ENCODE data around the gene SNORC.

The SNORC gene

DNA sequence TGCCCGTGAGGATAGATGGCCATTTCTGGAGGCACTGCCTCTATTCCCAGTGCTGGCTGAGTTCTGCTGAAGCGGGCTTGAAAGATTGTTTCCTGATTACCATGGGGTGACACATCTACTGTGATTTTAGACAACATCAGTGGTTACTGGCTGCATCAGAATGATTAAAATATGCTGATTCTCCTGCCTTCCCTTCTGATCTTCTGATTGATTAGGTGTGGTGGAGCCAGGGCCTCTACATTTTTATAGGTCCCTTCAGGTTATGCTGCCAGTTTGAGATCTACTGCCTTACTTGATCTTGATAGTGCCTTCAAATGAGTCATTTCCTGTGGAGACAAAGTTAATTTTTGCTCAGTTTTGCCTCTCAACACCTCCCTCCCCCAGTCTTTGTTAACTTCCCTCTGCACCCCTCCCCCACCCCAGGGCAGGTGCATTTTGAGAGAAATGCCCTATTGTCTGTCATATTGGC, 31.6 kb upstream of the SNORC start:
- no peak for DNase-seq (ENCODE audit: extremely low spot score)
- ChIA-PET POLR2A (no interaction called here), CTCF (no interaction called here)
- TF ChIP-seq SUZ12 (IDR thresholded peaks at IDR 0.05) = no peak
- TF ChIP-seq LEF1 (IDR thresholded peaks at IDR 0.05; ENCODE audit: borderline replicate concordance) = no peak
- no peak for TF ChIP-seq SP1 (IDR thresholded peaks at IDR 0.05)
- no peak for TF ChIP-seq CTBP1 (IDR thresholded peaks at IDR 0.05; ENCODE audit: borderline replicate concordance)
- TF ChIP-seq, protein P1, sequence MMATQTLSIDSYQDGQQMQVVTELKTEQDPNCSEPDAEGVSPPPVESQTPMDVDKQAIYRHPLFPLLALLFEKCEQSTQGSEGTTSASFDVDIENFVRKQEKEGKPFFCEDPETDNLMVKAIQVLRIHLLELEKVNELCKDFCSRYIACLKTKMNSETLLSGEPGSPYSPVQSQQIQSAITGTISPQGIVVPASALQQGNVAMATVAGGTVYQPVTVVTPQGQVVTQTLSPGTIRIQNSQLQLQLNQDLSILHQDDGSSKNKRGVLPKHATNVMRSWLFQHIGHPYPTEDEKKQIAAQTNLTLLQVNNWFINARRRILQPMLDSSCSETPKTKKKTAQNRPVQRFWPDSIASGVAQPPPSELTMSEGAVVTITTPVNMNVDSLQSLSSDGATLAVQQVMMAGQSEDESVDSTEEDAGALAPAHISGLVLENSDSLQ (IDR thresholded peaks at IDR 0.05) = no peak
- TF ChIP-seq FOXA1 (IDR thresholded peaks at IDR 0.05) = no peak
- no peak for TF ChIP-seq TARDBP (IDR thresholded peaks at IDR 0.05)
- TF ChIP-seq ARNT (IDR thresholded peaks at IDR 0.05) = no peak
- TF ChIP-seq FOXM1 (IDR thresholded peaks at IDR 0.05; ENCODE audit: borderline replicate concordance) = no peak

DNA sequence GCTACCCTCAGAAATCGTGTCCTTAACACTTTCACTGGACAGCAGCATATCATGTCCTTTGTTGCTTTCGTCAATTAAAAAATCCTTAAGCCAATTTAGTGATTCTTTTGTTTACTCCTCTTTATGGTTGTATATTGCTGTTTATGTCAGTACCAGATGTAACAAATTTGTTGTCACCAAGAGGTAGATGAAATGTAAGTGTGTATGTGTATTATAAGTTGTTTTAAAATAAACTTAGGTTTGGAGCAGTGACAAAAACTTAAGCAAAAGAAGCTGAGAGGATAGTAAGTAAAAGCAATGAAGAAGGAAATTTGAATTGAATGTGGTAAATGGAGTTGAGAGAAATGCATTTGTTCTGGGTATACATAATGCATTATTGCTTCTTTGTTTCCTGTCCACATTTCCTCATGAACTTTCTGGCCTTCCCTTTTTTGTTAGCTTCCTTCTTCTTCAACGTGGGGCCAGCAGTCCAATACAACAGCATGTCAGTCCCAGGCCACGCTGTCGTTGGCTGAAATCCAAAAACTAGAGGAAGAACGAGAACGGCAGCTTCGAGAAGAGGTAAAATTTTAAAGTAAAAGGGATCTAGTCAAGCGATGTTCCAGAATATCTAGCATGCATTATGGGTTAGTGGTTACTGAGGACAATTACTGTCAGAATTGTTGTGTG, 30.5 kb upstream of the SNORC start:
- ChIA-PET POLR2A (no interaction called here), CTCF (no interaction called here)
- no peak for TF ChIP-seq ELF4 (IDR thresholded peaks at IDR 0.05)
- TF ChIP-seq LEF1 (IDR thresholded peaks at IDR 0.05; ENCODE audit: borderline replicate concordance) = no peak
- TF ChIP-seq BHLHE40 (IDR thresholded peaks at IDR 0.05; ENCODE audit: borderline replicate concordance) = no peak
- no peak for TF ChIP-seq ARNT (IDR thresholded peaks at IDR 0.05)
- TF ChIP-seq FOXK2 (IDR thresholded peaks at IDR 0.05) = no peak
- no peak for TF ChIP-seq FOXA1 (IDR thresholded peaks at IDR 0.05)
- no peak for TF ChIP-seq SUZ12 (IDR thresholded peaks at IDR 0.05)
- TF ChIP-seq HDGF (IDR thresholded peaks at IDR 0.05; ENCODE audit: borderline replicate concordance) = no peak
- TF ChIP-seq FOXM1 (IDR thresholded peaks at IDR 0.05; ENCODE audit: borderline replicate concordance) = no peak
- no peak for TF ChIP-seq NFRKB (IDR thresholded peaks at IDR 0.05)
- no peak for TF ChIP-seq ZNF384 (IDR thresholded peaks at IDR 0.05)
- no peak for TF ChIP-seq L3MBTL2 (conservative IDR thresholded peaks at IDR 0.05)
- TF ChIP-seq CTBP1 (IDR thresholded peaks at IDR 0.05; ENCODE audit: borderline replicate concordance) = no peak
- no peak for TF ChIP-seq TARDBP (IDR thresholded peaks at IDR 0.05)
- no peak for DNase-seq (ENCODE audit: extremely low spot score)

DNA sequence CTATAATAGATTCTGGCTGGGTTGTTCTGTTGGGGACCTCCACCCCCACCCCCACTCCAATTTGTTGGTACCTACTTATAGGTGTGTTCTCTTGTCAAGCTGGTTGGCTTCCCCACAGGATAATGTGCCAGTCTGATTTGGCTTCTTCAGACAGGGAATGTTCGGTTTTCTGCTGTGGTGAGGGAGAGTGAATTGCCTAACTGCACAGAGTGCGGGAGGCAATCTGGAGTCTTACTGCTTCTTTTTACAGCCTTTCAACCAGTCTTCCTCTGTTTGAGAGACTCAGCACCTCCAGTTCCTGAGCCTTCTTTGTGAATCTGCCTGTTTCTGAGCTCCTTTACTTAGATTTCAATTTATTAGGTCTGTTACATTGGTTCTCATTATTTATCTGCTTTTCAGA, 27.4 kb upstream of the SNORC start:
- no peak for TF ChIP-seq ELF4 (IDR thresholded peaks at IDR 0.05)
- TF ChIP-seq, protein P1 (IDR thresholded peaks at IDR 0.05) = no peak
- no peak for TF ChIP-seq TARDBP (IDR thresholded peaks at IDR 0.05)
- TF ChIP-seq FOXK2 (IDR thresholded peaks at IDR 0.05) = no peak
- TF ChIP-seq FOXM1 (IDR thresholded peaks at IDR 0.05; ENCODE audit: borderline replicate concordance) = no peak
- TF ChIP-seq L3MBTL2 (conservative IDR thresholded peaks at IDR 0.05) = no peak
- no peak for TF ChIP-seq HDGF (IDR thresholded peaks at IDR 0.05; ENCODE audit: borderline replicate concordance)
- TF ChIP-seq NFRKB (IDR thresholded peaks at IDR 0.05) = no peak
- no peak for TF ChIP-seq ARNT (IDR thresholded peaks at IDR 0.05)
- no peak for TF ChIP-seq ZNF384 (IDR thresholded peaks at IDR 0.05)
- ChIA-PET CTCF (interaction anchor here (0.9 kb wide), 1 partner anchor 10 kb away, joined by 4 read pairs; no protein-coding TSS in a partner anchor), POLR2A (no interaction called here)
- no peak for DNase-seq (ENCODE audit: extremely low spot score)

DNA sequence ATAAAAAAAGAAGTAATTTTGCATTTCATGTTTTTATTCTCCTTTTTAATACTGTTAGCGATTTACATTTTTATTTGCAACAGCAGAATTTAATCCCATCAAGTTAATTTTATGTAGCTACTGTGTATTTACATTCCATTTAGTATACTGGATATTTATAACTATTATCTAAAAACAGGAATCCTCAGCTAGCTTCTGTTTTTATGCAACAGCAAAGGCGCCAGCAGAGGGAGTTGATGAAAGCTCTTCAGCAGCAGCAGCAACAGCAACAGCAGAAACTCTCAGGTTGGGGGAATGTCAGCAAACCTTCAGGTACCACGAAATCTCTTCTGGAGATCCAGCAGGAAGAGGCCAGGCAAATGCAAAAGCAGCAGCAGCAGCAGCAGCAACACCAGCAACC, 26.2 kb upstream of the SNORC start:
- ChIA-PET CTCF (no interaction called here), POLR2A (no interaction called here)
- no peak for TF ChIP-seq FOXK2 (IDR thresholded peaks at IDR 0.05)
- no peak for TF ChIP-seq FOXM1 (IDR thresholded peaks at IDR 0.05; ENCODE audit: borderline replicate concordance)
- TF ChIP-seq CTBP1 (IDR thresholded peaks at IDR 0.05; ENCODE audit: borderline replicate concordance) = no peak
- TF ChIP-seq ZNF384 (IDR thresholded peaks at IDR 0.05) = no peak
- TF ChIP-seq SUZ12 (IDR thresholded peaks at IDR 0.05) = no peak
- TF ChIP-seq HDGF (IDR thresholded peaks at IDR 0.05; ENCODE audit: borderline replicate concordance) = no peak
- TF ChIP-seq ARNT (IDR thresholded peaks at IDR 0.05) = no peak
- TF ChIP-seq NFRKB (IDR thresholded peaks at IDR 0.05) = no peak
- TF ChIP-seq ELF4 (IDR thresholded peaks at IDR 0.05) = no peak
- TF ChIP-seq FOXA1 (IDR thresholded peaks at IDR 0.05) = no peak
- TF ChIP-seq SP1 (IDR thresholded peaks at IDR 0.05) = no peak
- no peak for TF ChIP-seq LEF1 (IDR thresholded peaks at IDR 0.05; ENCODE audit: borderline replicate concordance)
- TF ChIP-seq L3MBTL2 (conservative IDR thresholded peaks at IDR 0.05) = no peak
- TF ChIP-seq, protein P1 (IDR thresholded peaks at IDR 0.05) = no peak
- no peak for TF ChIP-seq TARDBP (IDR thresholded peaks at IDR 0.05)
- TF ChIP-seq BHLHE40 (IDR thresholded peaks at IDR 0.05; ENCODE audit: borderline replicate concordance) = no peak
- no peak for DNase-seq (ENCODE audit: extremely low spot score)

DNA sequence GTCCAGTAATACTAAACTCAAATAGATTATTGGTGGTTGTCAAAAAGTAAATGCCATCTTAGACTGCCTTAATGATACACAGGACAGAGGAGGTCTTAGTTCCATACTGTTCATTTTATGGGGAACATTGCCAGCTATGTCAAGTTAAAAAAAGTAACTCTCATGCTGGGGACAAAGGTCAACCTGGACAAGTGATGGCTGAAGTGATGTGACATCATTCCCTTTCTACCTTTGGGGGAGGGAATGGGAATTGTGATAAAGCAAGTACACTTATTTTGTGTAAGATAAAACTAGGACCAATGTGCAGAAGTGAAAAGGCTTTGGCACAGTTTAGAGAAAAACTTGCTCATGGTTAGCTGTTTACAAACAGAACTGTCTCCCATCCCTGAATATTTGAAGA, 24.0 kb upstream of the SNORC start:
- TF ChIP-seq L3MBTL2 (conservative IDR thresholded peaks at IDR 0.05) = no peak
- TF ChIP-seq LEF1 (IDR thresholded peaks at IDR 0.05; ENCODE audit: borderline replicate concordance) = no peak
- TF ChIP-seq NFRKB (IDR thresholded peaks at IDR 0.05) = no peak
- TF ChIP-seq HDGF (IDR thresholded peaks at IDR 0.05; ENCODE audit: borderline replicate concordance) = no peak
- no peak for TF ChIP-seq FOXM1 (IDR thresholded peaks at IDR 0.05; ENCODE audit: borderline replicate concordance)
- TF ChIP-seq, protein P1 (IDR thresholded peaks at IDR 0.05) = no peak
- no peak for TF ChIP-seq CTBP1 (IDR thresholded peaks at IDR 0.05; ENCODE audit: borderline replicate concordance)
- TF ChIP-seq ZNF384 (IDR thresholded peaks at IDR 0.05) = no peak
- no peak for TF ChIP-seq BHLHE40 (IDR thresholded peaks at IDR 0.05; ENCODE audit: borderline replicate concordance)
- TF ChIP-seq ARNT (IDR thresholded peaks at IDR 0.05) = no peak
- TF ChIP-seq FOXA1 (IDR thresholded peaks at IDR 0.05) = no peak
- TF ChIP-seq SP1 (IDR thresholded peaks at IDR 0.05) = no peak
- no peak for TF ChIP-seq SUZ12 (IDR thresholded peaks at IDR 0.05)
- TF ChIP-seq FOXK2 (IDR thresholded peaks at IDR 0.05) = no peak
- TF ChIP-seq ELF4 (IDR thresholded peaks at IDR 0.05) = no peak
- no peak for TF ChIP-seq TARDBP (IDR thresholded peaks at IDR 0.05)
- ChIA-PET CTCF (no interaction called here), POLR2A (no interaction called here)
- no peak for DNase-seq (ENCODE audit: extremely low spot score)

Data from HEK293T (cell line).